ENCODE data around the gene OBSCN. TPM values are rescaled to one million over a fixed set of nuclear protein-coding genes. Genes with fewer than 3 reads are reported as not detected.

Gene OBSCN
- total and polyA plus RNA-seq, 2 of the 13 experiments (the other 11 are each of a cell fraction or from before 2014, with no cell fraction given) = 0.20 TPM

DNA sequence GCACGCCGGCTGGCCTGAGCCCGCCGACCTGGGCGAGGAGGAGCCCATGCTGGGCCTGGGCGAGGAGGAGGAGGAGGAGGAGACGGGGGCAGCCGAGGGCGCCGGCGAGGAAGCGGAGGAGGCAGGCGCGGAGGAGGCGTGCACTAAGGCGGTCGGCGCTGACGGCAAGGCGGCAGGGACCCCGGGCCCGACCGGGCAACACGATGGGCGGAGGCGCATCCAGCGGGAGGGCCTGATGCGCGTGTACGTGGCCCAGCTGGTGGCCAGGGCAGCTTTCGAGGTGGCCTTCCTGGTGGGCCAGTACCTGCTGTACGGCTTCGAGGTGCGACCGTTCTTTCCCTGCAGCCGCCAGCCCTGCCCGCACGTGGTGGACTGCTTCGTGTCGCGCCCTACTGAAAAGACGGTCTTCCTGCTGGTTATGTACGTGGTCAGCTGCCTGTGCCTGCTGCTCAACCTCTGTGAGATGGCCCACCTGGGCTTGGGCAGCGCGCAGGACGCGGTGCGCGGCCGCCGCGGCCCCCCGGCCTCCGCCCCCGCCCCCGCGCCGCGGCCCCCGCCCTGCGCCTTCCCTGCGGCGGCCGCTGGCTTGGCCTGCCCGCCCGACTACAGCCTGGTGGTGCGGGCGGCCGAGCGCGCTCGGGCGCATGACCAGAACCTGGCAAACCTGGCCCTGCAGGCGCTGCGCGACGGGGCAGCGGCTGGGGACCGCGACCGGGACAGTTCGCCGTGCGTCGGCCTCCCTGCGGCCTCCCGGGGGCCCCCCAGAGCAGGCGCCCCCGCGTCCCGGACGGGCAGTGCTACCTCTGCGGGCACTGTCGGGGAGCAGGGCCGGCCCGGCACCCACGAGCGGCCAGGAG is 49.5 kb upstream of the OBSCN start:
- FAIRE-seq = no peak
- H3K4me2 ChIP-seq (ENCODE audit: low read depth, low read length) = no peak overlapping the region
- H3K4me1 ChIP-seq (ENCODE audit: insufficient read depth, low read length) = peaks cover 40% of the 10 kb centered on the region
- H3K9me3 ChIP-seq (ENCODE audit: low read length) = no peaks in the 10 kb centered on the region
- no peak overlapping the region for H3K4me3 ChIP-seq (replicated peaks in 1 of 3; ENCODE audit: insufficient read depth in 1 of 3, low read depth in 2 of 3, low read length in 3 of 3)
- CTCF ChIA-PET (ENCODE audit: low intra/inter-chr PET ratio, low total read pairs) = no interaction called here
- DNase-seq (ENCODE audit: low spot score) = no peak
- H4K20me1 ChIP-seq (ENCODE audit: insufficient read depth, low read length) = peaks cover 3% of the 10 kb centered on the region; the same call in 1 of the 2 replicates
- H3K79me2 ChIP-seq (ENCODE audit: insufficient read depth, low read length) = no peaks in the 10 kb centered on the region
- H2AFZ ChIP-seq (ENCODE audit: low read length) = no peak overlapping the region
- no peak for ATAC-seq
- H3K9ac ChIP-seq (ENCODE audit: insufficient read depth, low read depth, low read length) = no peak overlapping the region
- POLR2A ChIA-PET = interaction anchor here (2.0 to 2.8 kb wide), 2 partner anchors 7 to 9 kb away, joined by 5 to 16 read pairs; partner anchors contain the start of gene GJC2
- H3K27me3 ChIP-seq (ENCODE audit: control insufficient read depth in 1 of 2, insufficient read depth in 2 of 2, low read length in 2 of 2) = no peaks in the 10 kb centered on the region; a peak in 1 of 5 replicates
- no peak overlapping the region for H3K27ac ChIP-seq (ENCODE audit: extremely low read length, insufficient read depth, low read length)
- TF ChIP-seq DNMT3B (CRISPR knock-in tag; conservative IDR thresholded peaks at IDR 0.05) (no peak), JDP2 (CRISPR knock-in tag; IDR thresholded peaks at IDR 0.05; ENCODE audit: borderline replicate concordance) (no peak), ZNF383 (CRISPR knock-in tag; IDR thresholded peaks at IDR 0.05; ENCODE audit: borderline replicate concordance) (no peak), BATF2 (CRISPR knock-in tag; IDR thresholded peaks at IDR 0.05) (no peak), ZNF639 (CRISPR knock-in tag; conservative IDR thresholded peaks at IDR 0.05) (no peak), TRIM22 (IDR thresholded peaks at IDR 0.05) (no peak), HMGXB3 (CRISPR knock-in tag; IDR thresholded peaks at IDR 0.05; ENCODE audit: borderline replicate concordance) (no peak), HINFP (CRISPR knock-in tag; IDR thresholded peaks at IDR 0.05; ENCODE audit: low read depth) (no peak), ZNF331 (CRISPR knock-in tag; IDR thresholded peaks at IDR 0.05) (no peak), ZNF75D (CRISPR knock-in tag; IDR thresholded peaks at IDR 0.05; ENCODE audit: borderline replicate concordance) (no peak), ZNF431 (CRISPR knock-in tag; IDR thresholded peaks at IDR 0.05; ENCODE audit: borderline replicate concordance, low read depth) (no peak)
- BruUV-seq (replicated peaks) = no TSS peak
- intact Hi-C loops (cut with micrococcal nuclease; ENCODE audit: unreplicated experiment) (no loop called here), in situ Hi-C loops (cut with HindIII; ENCODE audit: extremely low pct_ligation_motif_present, low pct_unique_long_range_greater_than_20kb) (no loop called here)
- 96% methylated on average over 57 of the region's 98 CpGs for WGBS (ENCODE audit: low lambda C conversion rate)
- no peaks in the 10 kb centered on the region for H3K36me3 ChIP-seq (replicated peaks in 1 of 2; ENCODE audit: control insufficient read depth in 1 of 2, insufficient read depth in 2 of 2, low read length in 2 of 2)
